H9 (cell line): ENCODE data around the gene MLLT3. TPM values are rescaled to one million over a fixed set of nuclear protein-coding genes. Genes with fewer than 3 reads are reported as not detected.
A peak's percentile ranks its signal among the peaks of the same experiment; 100 is the strongest.

Source experiments
- DNase-seq: peaks from one replicate; pipeline ENCODE4 v3.0.0-alpha.2; 2017
- H2AFZ ChIP-seq: one replicate; pipeline ENCODE4 v1.6.1; 2013; ENCODE audit warnings: mild to moderate bottlenecking, low read length, control low read depth, moderate library complexity
- H2AK5ac ChIP-seq: 2 replicates; pipeline ENCODE4 v1.6.1; 2013; ENCODE audit warnings: low read length, control low read depth, mixed read lengths; ENCODE audit not compliant: insufficient read length
- H2BK120ac ChIP-seq: one replicate; pipeline ENCODE4 v1.6.1; 2013; ENCODE audit warnings: low read depth, mild to moderate bottlenecking, low read length, control low read depth, inconsistent platforms; ENCODE audit not compliant: poor library complexity, severe bottlenecking
- H2BK12ac ChIP-seq: 2 replicates; pipeline ENCODE4 v1.6.1; 2013; ENCODE audit warnings: low read length, control low read depth, mixed read lengths, low read depth; ENCODE audit not compliant: insufficient read length
- H2BK15ac ChIP-seq: 2 replicates; pipeline ENCODE4 v1.6.1; 2013; ENCODE audit warnings: low read depth, low read length, control low read depth
- H2BK20ac ChIP-seq: one replicate; pipeline ENCODE4 v1.6.1; 2013; ENCODE audit warnings: low read depth, mild to moderate bottlenecking, low read length, control low read depth, inconsistent platforms; ENCODE audit not compliant: poor library complexity, severe bottlenecking
- H2BK5ac ChIP-seq: 2 replicates; pipeline ENCODE4 v1.6.1; 2013; ENCODE audit warnings: low read length, control low read depth, mixed read lengths; ENCODE audit not compliant: insufficient read length
- H3K14ac ChIP-seq: 2 replicates; pipeline ENCODE4 v1.6.1; 2013; ENCODE audit warnings: low read length, control low read depth; ENCODE audit not compliant: insufficient read depth
- H3K18ac ChIP-seq: 2 replicates; pipeline ENCODE4 v1.6.1; 2013; ENCODE audit warnings: low read depth, mild to moderate bottlenecking, mixed read lengths, low read length, control low read depth; ENCODE audit not compliant: insufficient read length
- H3K23ac ChIP-seq: 2 replicates; pipeline ENCODE4 v1.6.1; 2013; ENCODE audit warnings: low read length, control low read depth, mixed read lengths, low read depth; ENCODE audit not compliant: insufficient read length
- H3K23me2 ChIP-seq: 2 replicates; pipeline ENCODE4 v1.6.1; 2013; ENCODE audit warnings: low read depth, mild to moderate bottlenecking, mixed read lengths, low read length, control low read depth; ENCODE audit not compliant: insufficient read length, poor library complexity, severe bottlenecking
- H3K27ac ChIP-seq: 2 replicates; pipeline ENCODE4 v1.5.1; 2013; ENCODE audit warnings: low read length, control low read depth, mixed read lengths, low read depth; ENCODE audit not compliant: insufficient read length
- H3K27me3 ChIP-seq: 2 replicates; pipeline ENCODE4 v1.6.1; 2013; ENCODE audit warnings: low read length, control low read depth, inconsistent platforms; ENCODE audit not compliant: insufficient read depth
- H3K4ac ChIP-seq: 2 replicates; pipeline ENCODE4 v1.6.1; 2013; ENCODE audit warnings: low read depth, mild to moderate bottlenecking, control low read depth, inconsistent platforms, low read length, moderate library complexity
- H3K4me1 ChIP-seq: 2 replicates; pipeline ENCODE4 v1.6.1; 2013; ENCODE audit warnings: low read length, control low read depth, inconsistent platforms; ENCODE audit not compliant: insufficient read depth
- H3K4me2 ChIP-seq: 2 replicates; pipeline ENCODE4 v1.6.1; 2013; ENCODE audit warnings: low read length, control low read depth, mixed read lengths; ENCODE audit not compliant: insufficient read length, insufficient read depth
- H3K56ac ChIP-seq: 2 replicates; pipeline ENCODE4 v1.6.1; 2013; ENCODE audit warnings: low read depth, mild to moderate bottlenecking, mixed read lengths, low read length, control low read depth; ENCODE audit not compliant: insufficient read length
- H3K79me1 ChIP-seq: 2 replicates; pipeline ENCODE4 v1.6.1; 2013; ENCODE audit warnings: low read depth, mild to moderate bottlenecking, moderate library complexity, low read length, control low read depth, inconsistent platforms; ENCODE audit not compliant: insufficient read depth, poor library complexity, severe bottlenecking
- H3K79me2 ChIP-seq: 2 replicates; pipeline ENCODE4 v1.6.1; 2013; ENCODE audit warnings: low read length, control low read depth, inconsistent platforms; ENCODE audit not compliant: insufficient read depth
- H3K9ac ChIP-seq: 2 replicates; pipeline ENCODE4 v1.6.1; 2013; ENCODE audit warnings: low read length, control low read depth, mixed read lengths; ENCODE audit not compliant: insufficient read length; ENCODE audit errors: extremely low read depth
- H3K9me3 ChIP-seq: one replicate; pipeline ENCODE4 v1.6.1; 2013; ENCODE audit warnings: low read depth, low read length, inconsistent platforms; ENCODE audit not compliant: control insufficient read depth
- H3T11ph ChIP-seq: one replicate; pipeline ENCODE4 v1.6.1; 2013; ENCODE audit warnings: mild to moderate bottlenecking, low read length, control low read depth, inconsistent platforms
- H4K20me1 ChIP-seq: one replicate; pipeline ENCODE4 v1.6.1; 2013; ENCODE audit not compliant: control insufficient read depth, insufficient read length, insufficient read depth
- H4K5ac ChIP-seq: 2 replicates; pipeline ENCODE4 v1.6.1; 2013; ENCODE audit warnings: low read depth, mild to moderate bottlenecking, mixed read lengths, low read length, control low read depth; ENCODE audit not compliant: insufficient read length
- H4K8ac ChIP-seq: replicated peaks from 2 replicates; pipeline ENCODE4 v1.6.1; 2013; ENCODE audit warnings: low read length, control low read depth, mixed read lengths, low read depth; ENCODE audit not compliant: insufficient read length
- H4K91ac ChIP-seq: 2 replicates; pipeline ENCODE4 v1.6.1; 2013; ENCODE audit warnings: low read depth, mild to moderate bottlenecking, moderate library complexity, mixed read lengths, low read length, control low read depth; ENCODE audit not compliant: insufficient read length
- H3K27ac Mint-ChIP-seq, 3 experiments: 2 replicates in 2 of 3; 3 replicates in 1 of 3; pipeline ENCODE4 v1.8.0; 2020 to 2021; ENCODE audit warnings: mixed read lengths in 3 of 3, mild to moderate bottlenecking in 1 of 3, moderate library complexity in 1 of 3
- H3K27me3 Mint-ChIP-seq: 2 replicates; pipeline ENCODE4 v1.8.0; 2021; ENCODE audit warnings: low read depth, mild to moderate bottlenecking, moderate library complexity, mixed read lengths
- H3K36me3 Mint-ChIP-seq, 3 experiments: 2 replicates in 2 of 3; 3 replicates in 1 of 3; pipeline ENCODE4 v1.8.0; 2020 to 2021; ENCODE audit warnings: low read depth in 3 of 3, mixed read lengths in 3 of 3; ENCODE audit not compliant: insufficient read depth in 1 of 3
- H3K4me1 Mint-ChIP-seq, 2 experiments: 2 replicates each; pipeline ENCODE4 v1.8.0; 2020; ENCODE audit warnings: mixed read lengths in 2 of 2
- H3K4me3 Mint-ChIP-seq, 2 experiments: 2 replicates in 1 of 2; 3 replicates in 1 of 2; pipeline ENCODE4 v1.8.0; 2020 to 2021; ENCODE audit warnings: mild to moderate bottlenecking in 2 of 2, mixed read lengths in 2 of 2, moderate library complexity in 1 of 2
- H3K9me3 Mint-ChIP-seq, 2 experiments: 2 replicates in 1 of 2; 3 replicates in 1 of 2; pipeline ENCODE4 v1.8.0; 2020; ENCODE audit warnings: mild to moderate bottlenecking in 2 of 2, mixed read lengths in 2 of 2, moderate library complexity in 1 of 2
- CTCF ChIP-seq: fragments of 200-600 bp; sonication (generic); conservative IDR thresholded peaks from 3 replicates; pipeline ENCODE4 v1.8.0; 2021; ENCODE audit warnings: antibody characterized with exemption, mild to moderate bottlenecking
- WGBS: extraction: QIAGEN DNeasy Blood & Tissue Kit; methylation state at CpG from one replicate; pipeline ENCODE4 v1.1.7; 2013; ENCODE audit warnings: missing lambda C conversion rate, low lambda C conversion rate, mixed read lengths; ENCODE audit not compliant: insufficient read length; ENCODE audit errors: extremely low coverage; 5-methylcytosine and 5-hydroxymethylcytosine counted together
- total RNA-seq: library from RNA; stranded (reverse); gene quantifications from 2 replicates; pipeline ENCODE4 v1.2.1, GENCODE V29; 2021

The MLLT3 gene
- total RNA-seq, 1 experiment from 2014 or later = 3.9 TPM

DNA sequence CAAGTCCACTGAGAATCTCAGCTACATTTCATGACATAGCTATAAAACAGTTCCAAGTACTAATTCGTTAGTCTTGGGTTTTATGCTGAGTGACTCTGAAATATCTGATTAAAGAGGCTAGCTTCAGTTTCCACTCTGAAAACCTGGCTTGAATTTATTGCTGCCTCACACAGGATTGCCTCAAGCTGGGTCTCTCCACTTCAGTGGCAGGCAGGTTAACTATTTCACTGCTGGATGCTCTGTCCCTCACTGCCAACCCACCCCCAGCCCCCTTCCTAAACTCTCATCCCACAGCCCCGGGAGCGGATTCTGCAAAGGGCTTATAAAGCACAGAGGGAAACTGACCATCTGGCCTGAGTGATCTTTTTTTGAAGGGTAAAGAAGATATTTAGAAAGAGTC lies 318.3 kb downstream of the MLLT3 start:
- peaks cover 73 to 74% of the 10 kb centered on the region in 2 experiments for H3K4me1 Mint-ChIP-seq

More for the DNA sequence above, 318.3 kb downstream of the MLLT3 start:
- no peak overlapping the region for H3K56ac ChIP-seq
- no peak for TF ChIP-seq CTCF
- H4K20me1 ChIP-seq = no peaks in the 10 kb centered on the region
- no peak overlapping the region for H2AFZ ChIP-seq
- H3K18ac ChIP-seq = no peak overlapping the region
- no peaks in the 10 kb centered on the region for H3K27me3 ChIP-seq
- no peak overlapping the region for H3K27ac ChIP-seq
- no peak overlapping the region for H4K5ac ChIP-seq
- H2BK12ac ChIP-seq = no peak overlapping the region
- no peaks in the 10 kb centered on the region for H3K9me3 ChIP-seq
- no peak overlapping the region for H2BK15ac ChIP-seq
- H3K23me2 ChIP-seq = no peaks in the 10 kb centered on the region
- H3K79me2 ChIP-seq = no peaks in the 10 kb centered on the region
- H3K27me3 Mint-ChIP-seq = peaks cover 2% of the 10 kb centered on the region
- H3K4me3 Mint-ChIP-seq = peak overlapping the region in 1 of 2 experiments; percentile 62; a peak in 3 of 5 replicates
- no peak for DNase-seq
- no peak overlapping the region for H4K91ac ChIP-seq
- H3K4me2 ChIP-seq = peak overlapping the region; percentile 33
- no peak overlapping the region for H4K8ac ChIP-seq
- H3K4ac ChIP-seq = no peak overlapping the region
- no peak overlapping the region for H2AK5ac ChIP-seq
- peaks cover 8 to 15% of the 10 kb centered on the region in 2 experiments; a peak in 4 of 5 replicates for H3K9me3 Mint-ChIP-seq
- H3K14ac ChIP-seq = no peak overlapping the region
- no peak overlapping the region for H2BK120ac ChIP-seq
- no peak overlapping the region for H2BK20ac ChIP-seq
- no peak overlapping the region for H3K9ac ChIP-seq
- WGBS = no CpG with 5 or more reads among the region's 3 CpGs
- H3K36me3 Mint-ChIP-seq = peaks cover 0 to 16% (median 11%) of the 10 kb centered on the region in 3 experiments; a peak in 5 of 7 replicates
- H3K23ac ChIP-seq = no peak overlapping the region
- no peaks in the 10 kb centered on the region for H3K79me1 ChIP-seq
- H3K4me1 ChIP-seq = peaks cover 22% of the 10 kb centered on the region
- peak overlapping the region in 1 of 3 experiments; percentile 95; a peak in 3 of 7 replicates for H3K27ac Mint-ChIP-seq
- no peak overlapping the region for H2BK5ac ChIP-seq
- H3T11ph ChIP-seq = no peak overlapping the region
